ENCODE results near the gene EIF2AK3. TPM values are rescaled to one million over a fixed set of nuclear protein-coding genes. Genes with fewer than 3 reads are reported as not detected.

The EIF2AK3 gene
- total RNA-seq, 1 experiment from 2014 or later: 11.3 TPM

DNA sequence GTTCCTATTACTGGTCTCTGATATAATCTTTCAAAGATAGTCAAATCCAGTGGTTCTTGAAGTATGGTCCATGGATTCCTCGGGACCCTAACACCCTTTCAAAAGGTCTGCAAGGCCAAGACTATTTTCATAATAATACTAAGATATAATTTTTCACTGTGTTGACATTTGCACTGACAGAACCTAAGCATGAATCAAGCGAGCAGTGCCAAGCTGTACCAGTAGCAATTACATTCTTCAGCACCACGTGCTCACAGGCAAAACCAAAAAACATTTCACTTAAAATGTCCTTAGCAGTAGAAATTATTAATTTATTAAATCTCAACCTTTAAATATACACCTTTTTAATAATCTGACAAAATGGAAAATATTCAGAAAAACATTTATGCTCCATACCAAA lies 59.1 kb downstream of the EIF2AK3 start:
- TF ChIP-seq, protein P1, sequence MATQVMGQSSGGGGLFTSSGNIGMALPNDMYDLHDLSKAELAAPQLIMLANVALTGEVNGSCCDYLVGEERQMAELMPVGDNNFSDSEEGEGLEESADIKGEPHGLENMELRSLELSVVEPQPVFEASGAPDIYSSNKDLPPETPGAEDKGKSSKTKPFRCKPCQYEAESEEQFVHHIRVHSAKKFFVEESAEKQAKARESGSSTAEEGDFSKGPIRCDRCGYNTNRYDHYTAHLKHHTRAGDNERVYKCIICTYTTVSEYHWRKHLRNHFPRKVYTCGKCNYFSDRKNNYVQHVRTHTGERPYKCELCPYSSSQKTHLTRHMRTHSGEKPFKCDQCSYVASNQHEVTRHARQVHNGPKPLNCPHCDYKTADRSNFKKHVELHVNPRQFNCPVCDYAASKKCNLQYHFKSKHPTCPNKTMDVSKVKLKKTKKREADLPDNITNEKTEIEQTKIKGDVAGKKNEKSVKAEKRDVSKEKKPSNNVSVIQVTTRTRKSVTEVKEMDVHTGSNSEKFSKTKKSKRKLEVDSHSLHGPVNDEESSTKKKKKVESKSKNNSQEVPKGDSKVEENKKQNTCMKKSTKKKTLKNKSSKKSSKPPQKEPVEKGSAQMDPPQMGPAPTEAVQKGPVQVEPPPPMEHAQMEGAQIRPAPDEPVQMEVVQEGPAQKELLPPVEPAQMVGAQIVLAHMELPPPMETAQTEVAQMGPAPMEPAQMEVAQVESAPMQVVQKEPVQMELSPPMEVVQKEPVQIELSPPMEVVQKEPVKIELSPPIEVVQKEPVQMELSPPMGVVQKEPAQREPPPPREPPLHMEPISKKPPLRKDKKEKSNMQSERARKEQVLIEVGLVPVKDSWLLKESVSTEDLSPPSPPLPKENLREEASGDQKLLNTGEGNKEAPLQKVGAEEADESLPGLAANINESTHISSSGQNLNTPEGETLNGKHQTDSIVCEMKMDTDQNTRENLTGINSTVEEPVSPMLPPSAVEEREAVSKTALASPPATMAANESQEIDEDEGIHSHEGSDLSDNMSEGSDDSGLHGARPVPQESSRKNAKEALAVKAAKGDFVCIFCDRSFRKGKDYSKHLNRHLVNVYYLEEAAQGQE (IDR thresholded peaks at IDR 0.05; ENCODE audit: insufficient read depth in 1 of 2, low read depth in 2 of 2, low read length in 1 of 2): no peak
- no peak for TF ChIP-seq SIN3A (IDR thresholded peaks at IDR 0.05; ENCODE audit: borderline replicate concordance, insufficient read depth, low read depth, low read length)
- TF ChIP-seq TCF7L2 (IDR thresholded peaks at IDR 0.05; ENCODE audit: low read depth, low read length): no peak
- TF ChIP-seq, protein P2, sequence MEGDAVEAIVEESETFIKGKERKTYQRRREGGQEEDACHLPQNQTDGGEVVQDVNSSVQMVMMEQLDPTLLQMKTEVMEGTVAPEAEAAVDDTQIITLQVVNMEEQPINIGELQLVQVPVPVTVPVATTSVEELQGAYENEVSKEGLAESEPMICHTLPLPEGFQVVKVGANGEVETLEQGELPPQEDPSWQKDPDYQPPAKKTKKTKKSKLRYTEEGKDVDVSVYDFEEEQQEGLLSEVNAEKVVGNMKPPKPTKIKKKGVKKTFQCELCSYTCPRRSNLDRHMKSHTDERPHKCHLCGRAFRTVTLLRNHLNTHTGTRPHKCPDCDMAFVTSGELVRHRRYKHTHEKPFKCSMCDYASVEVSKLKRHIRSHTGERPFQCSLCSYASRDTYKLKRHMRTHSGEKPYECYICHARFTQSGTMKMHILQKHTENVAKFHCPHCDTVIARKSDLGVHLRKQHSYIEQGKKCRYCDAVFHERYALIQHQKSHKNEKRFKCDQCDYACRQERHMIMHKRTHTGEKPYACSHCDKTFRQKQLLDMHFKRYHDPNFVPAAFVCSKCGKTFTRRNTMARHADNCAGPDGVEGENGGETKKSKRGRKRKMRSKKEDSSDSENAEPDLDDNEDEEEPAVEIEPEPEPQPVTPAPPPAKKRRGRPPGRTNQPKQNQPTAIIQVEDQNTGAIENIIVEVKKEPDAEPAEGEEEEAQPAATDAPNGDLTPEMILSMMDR (IDR thresholded peaks at IDR 0.05): no peak
- no peak for TF ChIP-seq POLR2AphosphoS5 (IDR thresholded peaks at IDR 0.05; ENCODE audit: low read depth, low read length)
- H3K9me3 ChIP-seq (ENCODE audit: control insufficient read depth, insufficient read depth, low read depth, low read length): no peaks in the 10 kb centered on the region
- no peak overlapping the region for H3K27ac ChIP-seq (ENCODE audit: low read length)
- H3K36me3 ChIP-seq (ENCODE audit: control insufficient read depth, insufficient read depth, low read length): no peaks in the 10 kb centered on the region
- CTCF ChIA-PET: no interaction called here
- no TSS peak for BruUV-seq (replicated peaks)
- POLR2A ChIA-PET: no interaction called here
- no peak for DNase-seq (ENCODE audit: low read depth, low spot score)
- no peak for ATAC-seq
- intact Hi-C loops (cut with micrococcal nuclease; ENCODE audit: unreplicated experiment) (no loop called here), in situ Hi-C loops (cut with HindIII; ENCODE audit: low pct_unique_long_range_greater_than_20kb, low sequenced_read_pairs) (no loop called here)
- H3K27me3 ChIP-seq (ENCODE audit: control insufficient read depth, insufficient read depth, low read length): no peaks in the 10 kb centered on the region
- H3K4me1 ChIP-seq (ENCODE audit: control insufficient read depth, insufficient read depth, low read length): no peaks in the 10 kb centered on the region
- no peak overlapping the region for H3K4me3 ChIP-seq (ENCODE audit: low read depth in 2 of 2, low read length in 2 of 2)

DNA sequence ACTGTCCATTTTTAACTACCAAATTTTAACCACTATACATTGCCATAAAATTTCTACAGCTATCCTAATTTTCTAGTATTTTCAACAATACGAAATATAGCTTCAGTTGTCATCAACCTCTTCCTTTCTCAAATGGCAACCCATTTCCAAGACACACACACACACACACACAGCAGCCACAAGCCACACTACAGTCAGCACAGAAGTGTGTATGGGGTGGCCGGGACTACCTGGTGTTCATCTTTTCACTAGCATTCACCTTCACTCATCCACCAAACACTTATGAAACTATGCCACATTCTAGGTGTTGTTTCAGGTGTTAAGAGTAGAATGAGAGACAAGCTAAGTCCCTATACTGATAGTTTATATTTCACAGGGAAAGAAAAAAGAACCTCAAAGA lies 62.9 kb downstream of the EIF2AK3 start:
- no TSS peak for BruUV-seq (replicated peaks)
- no peaks in the 10 kb centered on the region for H3K9me3 ChIP-seq (ENCODE audit: control insufficient read depth, insufficient read depth, low read depth, low read length)
- no peak overlapping the region for H3K4me3 ChIP-seq (ENCODE audit: low read depth in 2 of 2, low read length in 2 of 2)
- ATAC-seq (no peak), DNase-seq (ENCODE audit: low read depth, low spot score) (no peak)
- H3K4me1 ChIP-seq (ENCODE audit: control insufficient read depth, insufficient read depth, low read length): no peaks in the 10 kb centered on the region
- intact Hi-C loops (cut with micrococcal nuclease; ENCODE audit: unreplicated experiment) (no loop called here), in situ Hi-C loops (cut with HindIII; ENCODE audit: low pct_unique_long_range_greater_than_20kb, low sequenced_read_pairs) (no loop called here)
- H3K36me3 ChIP-seq (ENCODE audit: control insufficient read depth, insufficient read depth, low read length): no peaks in the 10 kb centered on the region
- CTCF ChIA-PET: no interaction called here
- TF ChIP-seq, protein P1 (IDR thresholded peaks at IDR 0.05; ENCODE audit: insufficient read depth in 1 of 2, low read depth in 2 of 2, low read length in 1 of 2): no peak
- no peak for TF ChIP-seq SIN3A (IDR thresholded peaks at IDR 0.05; ENCODE audit: borderline replicate concordance, insufficient read depth, low read depth, low read length)
- TF ChIP-seq, protein P2 (IDR thresholded peaks at IDR 0.05): no peak
- no peak for TF ChIP-seq TCF7L2 (IDR thresholded peaks at IDR 0.05; ENCODE audit: low read depth, low read length)
- TF ChIP-seq POLR2AphosphoS5 (IDR thresholded peaks at IDR 0.05; ENCODE audit: low read depth, low read length): no peak
- H3K27me3 ChIP-seq (ENCODE audit: control insufficient read depth, insufficient read depth, low read length): no peaks in the 10 kb centered on the region
- POLR2A ChIA-PET: no interaction called here
- no peak overlapping the region for H3K27ac ChIP-seq (ENCODE audit: low read length)

Measured in Panc1 (cell line).